ENCODE measurements around the gene GKAP1.

Gene GKAP1

GRCh38 chr9:83800236-83801033 lies 17.1 kb downstream of the GKAP1 start:
- no peak for DNase-seq (ENCODE audit: low read depth, low spot score)
- TF ChIP-seq POLR2AphosphoS5 (IDR thresholded peaks at IDR 0.05; ENCODE audit: borderline replicate concordance, low read depth, low read length) (no peak), FOXP2 (optimal IDR thresholded peaks at IDR 0.05; ENCODE audit: control extremely low read depth, extremely low read length, insufficient read depth) (no peak), EZH2 (IDR thresholded peaks at IDR 0.05) (no peak)
- Histone ChIP-seq H3K4me3 (no peak overlapping the region), H3K9ac (ENCODE audit: insufficient read length) (no peak overlapping the region), H3K36me3 (ENCODE audit: insufficient read depth, low read length) (no peaks in the 10 kb centered on the region), H3K27ac (no peak overlapping the region), H3K9me3 (ENCODE audit: low read depth, low read length) (no peaks in the 10 kb centered on the region)

- TF ChIP-seq FOXP2 (optimal IDR thresholded peaks at IDR 0.05; ENCODE audit: control extremely low read depth, extremely low read length, insufficient read depth) (no peak), POLR2AphosphoS5 (IDR thresholded peaks at IDR 0.05; ENCODE audit: borderline replicate concordance, low read depth, low read length) (no peak), EZH2 (IDR thresholded peaks at IDR 0.05) (no peak)
- no peak overlapping the region for H3K27ac ChIP-seq
- H3K9ac ChIP-seq (ENCODE audit: insufficient read length) = no peak overlapping the region
- H3K4me3 ChIP-seq = no peak overlapping the region
- no peak for DNase-seq (ENCODE audit: low read depth, low spot score)
- H3K36me3 ChIP-seq (ENCODE audit: insufficient read depth, low read length) = no peaks in the 10 kb centered on the region
- H3K9me3 ChIP-seq (ENCODE audit: low read depth, low read length) = no peaks in the 10 kb centered on the region
These were observed 23.5 kb downstream of the GKAP1 start for GRCh38 chr9:83794051-83794450.

DNA sequence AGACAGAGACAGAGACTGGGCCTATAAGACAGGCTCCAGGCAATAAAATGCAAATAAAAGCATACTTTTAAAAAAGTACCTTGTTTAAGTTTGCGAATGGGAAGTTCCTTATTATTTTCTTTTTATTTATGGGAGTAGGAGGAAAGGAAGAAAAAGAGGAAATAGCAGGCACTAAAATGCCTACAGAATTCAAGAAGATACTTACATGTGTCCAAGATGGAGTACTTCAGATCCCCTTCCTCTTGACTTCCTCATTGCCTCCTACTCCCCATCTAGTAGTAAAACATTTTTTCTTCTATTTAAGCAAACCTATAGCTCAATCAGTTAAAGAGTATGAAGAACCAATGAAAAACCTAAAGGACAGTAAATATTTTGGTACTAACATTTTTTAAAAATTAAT lies 24.8 kb downstream of the GKAP1 start:
- no peak for DNase-seq (ENCODE audit: low read depth, low spot score)
- Histone ChIP-seq H3K9me3 (ENCODE audit: low read depth, low read length) (no peaks in the 10 kb centered on the region), H3K4me3 (no peak overlapping the region), H3K9ac (ENCODE audit: insufficient read length) (no peak overlapping the region), H3K36me3 (ENCODE audit: insufficient read depth, low read length) (no peaks in the 10 kb centered on the region), H3K27ac (no peak overlapping the region)
- TF ChIP-seq EZH2 (IDR thresholded peaks at IDR 0.05) = no peak
- TF ChIP-seq POLR2AphosphoS5 (IDR thresholded peaks at IDR 0.05; ENCODE audit: borderline replicate concordance, low read depth, low read length) = no peak

DNA sequence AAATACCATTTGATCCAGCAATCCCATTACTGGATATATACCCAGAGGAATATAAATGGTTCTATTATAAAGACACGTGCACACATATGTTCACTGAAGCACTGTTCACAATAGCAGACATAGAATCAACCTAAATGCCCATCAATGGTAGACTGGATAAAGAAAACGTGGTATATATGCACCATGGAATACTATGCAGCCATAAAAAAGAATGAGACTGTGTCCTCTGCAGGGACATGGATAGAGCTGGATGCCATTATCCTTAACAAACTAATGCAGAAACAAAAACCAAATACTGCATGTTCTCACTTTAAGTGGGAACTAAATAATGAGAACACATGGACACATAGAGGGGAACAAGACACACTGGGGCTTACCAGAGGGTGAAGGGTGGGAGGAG lies 39.4 kb downstream of the GKAP1 start:
- Histone ChIP-seq H3K4me3 (no peak overlapping the region), H3K36me3 (ENCODE audit: insufficient read depth, low read length) (no peaks in the 10 kb centered on the region), H3K9me3 (ENCODE audit: low read depth, low read length) (no peaks in the 10 kb centered on the region), H3K27ac (no peak overlapping the region), H3K9ac (ENCODE audit: insufficient read length) (no peak overlapping the region)
- no peak for DNase-seq (ENCODE audit: low read depth, low spot score)
- TF ChIP-seq FOXP2 (optimal IDR thresholded peaks at IDR 0.05; ENCODE audit: control extremely low read depth, extremely low read length, insufficient read depth) (no peak), POLR2AphosphoS5 (IDR thresholded peaks at IDR 0.05; ENCODE audit: borderline replicate concordance, low read depth, low read length) (no peak), EZH2 (IDR thresholded peaks at IDR 0.05) (no peak)

DNA sequence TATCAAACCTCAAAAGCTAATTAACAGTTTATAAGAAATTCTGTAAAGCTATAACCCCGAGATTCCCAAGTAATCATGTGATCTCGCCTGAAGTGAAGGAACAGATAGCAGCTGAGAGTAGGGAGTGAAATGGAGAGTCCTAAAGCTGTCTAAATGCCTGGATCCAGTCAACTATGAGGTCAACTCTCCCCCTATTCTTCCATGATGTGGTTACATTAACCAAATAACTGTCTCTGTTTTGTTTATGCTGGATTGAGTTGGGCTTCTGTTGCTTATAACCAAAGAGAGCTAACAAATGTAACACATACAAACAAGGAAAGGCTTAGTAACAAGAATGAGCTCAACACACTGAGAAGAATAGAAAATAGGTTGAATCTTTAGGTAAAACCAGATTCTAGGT lies 41.6 kb downstream of the GKAP1 start:
- H3K9ac ChIP-seq (ENCODE audit: insufficient read length) = no peak overlapping the region
- TF ChIP-seq FOXP2 (optimal IDR thresholded peaks at IDR 0.05; ENCODE audit: control extremely low read depth, extremely low read length, insufficient read depth) (no peak), POLR2AphosphoS5 (IDR thresholded peaks at IDR 0.05; ENCODE audit: borderline replicate concordance, low read depth, low read length) (no peak), EZH2 (IDR thresholded peaks at IDR 0.05) (no peak)
- DNase-seq (ENCODE audit: low read depth, low spot score) = no peak
- no peak overlapping the region for H3K4me3 ChIP-seq
- H3K9me3 ChIP-seq (ENCODE audit: low read depth, low read length) = no peaks in the 10 kb centered on the region
- no peak overlapping the region for H3K27ac ChIP-seq
- H3K36me3 ChIP-seq (ENCODE audit: insufficient read depth, low read length) = no peaks in the 10 kb centered on the region

DNA sequence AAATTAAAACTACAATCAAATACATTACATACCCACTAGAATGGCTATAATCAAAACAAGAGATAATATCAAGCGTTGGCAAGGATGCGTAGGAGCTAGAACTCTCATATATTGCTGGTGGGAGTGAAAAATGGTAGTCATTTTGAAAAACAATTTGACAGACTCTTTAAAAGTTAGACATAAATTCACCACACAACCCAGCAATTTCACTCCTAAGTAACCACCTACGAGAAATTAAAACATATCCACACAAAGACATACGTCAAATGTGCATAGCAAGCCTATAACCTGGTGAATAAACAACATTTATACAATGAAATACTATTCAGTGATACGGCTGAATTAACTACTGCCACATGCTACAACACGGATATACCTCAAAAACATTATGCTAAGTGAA lies 44.7 kb downstream of the GKAP1 start:
- no peaks in the 10 kb centered on the region for H3K9me3 ChIP-seq (ENCODE audit: low read depth, low read length)
- no peak overlapping the region for H3K9ac ChIP-seq (ENCODE audit: insufficient read length)
- DNase-seq (ENCODE audit: low read depth, low spot score) = no peak
- H3K4me3 ChIP-seq = no peak overlapping the region
- TF ChIP-seq FOXP2 (optimal IDR thresholded peaks at IDR 0.05; ENCODE audit: control extremely low read depth, extremely low read length, insufficient read depth) (no peak), POLR2AphosphoS5 (IDR thresholded peaks at IDR 0.05; ENCODE audit: borderline replicate concordance, low read depth, low read length) (no peak), EZH2 (IDR thresholded peaks at IDR 0.05) (no peak)
- H3K27ac ChIP-seq = no peak overlapping the region
- H3K36me3 ChIP-seq (ENCODE audit: insufficient read depth, low read length) = no peaks in the 10 kb centered on the region

DNA sequence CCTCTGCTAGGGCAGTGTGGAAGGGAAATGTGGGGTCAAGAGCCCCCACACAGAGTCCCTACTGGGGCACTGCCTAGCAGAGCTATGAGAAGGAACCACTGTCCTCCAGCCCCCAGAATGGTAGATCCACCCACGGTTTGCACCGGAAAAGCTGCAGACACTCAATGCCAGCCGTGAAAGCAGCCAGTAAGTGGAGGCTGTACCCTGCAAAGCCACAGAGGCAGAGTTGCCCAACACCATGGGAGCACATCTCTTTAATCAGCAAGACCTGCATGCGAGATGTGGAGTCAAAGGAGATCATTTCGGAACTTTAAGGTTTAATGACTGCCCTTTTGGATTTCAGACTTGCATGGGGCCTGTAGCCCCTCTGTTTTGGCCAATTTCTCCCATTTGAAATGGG lies 52.2 kb downstream of the GKAP1 start:
- Histone ChIP-seq H3K9ac (ENCODE audit: insufficient read length) (no peak overlapping the region), H3K27ac (no peak overlapping the region), H3K36me3 (ENCODE audit: insufficient read depth, low read length) (no peaks in the 10 kb centered on the region), H3K9me3 (ENCODE audit: low read depth, low read length) (no peaks in the 10 kb centered on the region), H3K4me3 (no peak overlapping the region)
- no peak for DNase-seq (ENCODE audit: low read depth, low spot score)
- no peak for TF ChIP-seq EZH2 (IDR thresholded peaks at IDR 0.05)
- no peak for TF ChIP-seq POLR2AphosphoS5 (IDR thresholded peaks at IDR 0.05; ENCODE audit: borderline replicate concordance, low read depth, low read length)
- no peak for TF ChIP-seq FOXP2 (optimal IDR thresholded peaks at IDR 0.05; ENCODE audit: control extremely low read depth, extremely low read length, insufficient read depth)

DNA sequence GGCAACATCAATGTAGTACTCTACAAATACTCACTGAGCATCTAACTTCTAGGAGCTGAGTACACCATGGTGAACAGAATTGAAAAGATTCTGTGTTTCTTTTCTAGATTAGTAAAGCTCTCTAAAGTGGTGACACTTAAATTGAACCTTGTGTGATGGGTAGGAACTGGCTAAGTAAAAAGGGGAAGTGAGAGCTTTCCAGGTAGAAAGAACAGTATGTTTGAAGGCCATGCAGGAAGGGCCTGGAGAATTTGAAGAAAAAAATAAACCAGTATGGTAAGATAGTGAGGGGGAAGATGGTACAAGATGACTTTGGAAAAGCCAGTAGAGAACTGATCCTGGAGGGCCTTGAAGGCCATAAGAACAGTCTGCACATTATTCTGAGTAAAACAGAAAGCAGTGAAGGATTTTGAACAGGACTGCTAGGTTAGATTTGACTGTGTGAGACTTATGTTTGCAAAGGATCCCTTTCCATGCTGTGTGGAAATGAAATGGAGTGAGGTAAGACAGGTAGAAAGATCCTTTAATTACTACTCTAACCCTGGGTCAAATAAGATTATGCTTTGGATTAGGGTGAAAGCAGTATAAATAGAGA lies 63.1 kb downstream of the GKAP1 start:
- DNase-seq (ENCODE audit: low read depth, low spot score) = no peak
- no peak for TF ChIP-seq POLR2AphosphoS5 (IDR thresholded peaks at IDR 0.05; ENCODE audit: borderline replicate concordance, low read depth, low read length)
- Histone ChIP-seq H3K9ac (ENCODE audit: insufficient read length) (no peak overlapping the region), H3K9me3 (ENCODE audit: low read depth, low read length) (no peaks in the 10 kb centered on the region), H3K36me3 (ENCODE audit: insufficient read depth, low read length) (no peaks in the 10 kb centered on the region), H3K4me3 (no peak overlapping the region), H3K27ac (no peak overlapping the region)

DNA sequence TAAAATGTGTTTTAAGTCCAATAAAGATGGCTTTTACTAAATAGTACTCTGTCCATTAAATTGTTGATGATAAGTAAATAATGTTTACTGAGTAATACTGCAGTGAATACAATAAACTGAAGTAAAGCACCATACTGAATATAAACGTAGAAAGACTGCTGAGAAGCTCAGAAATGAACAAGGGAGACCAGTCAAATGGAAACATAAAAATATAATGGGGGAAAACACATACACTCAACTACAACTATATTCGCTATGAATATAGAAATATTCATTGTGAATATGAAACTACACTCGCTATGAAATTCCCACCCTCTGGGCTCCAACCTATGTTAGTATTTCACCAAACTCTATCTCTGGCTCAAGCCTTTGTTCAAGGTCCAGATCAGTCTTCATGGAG lies 67.9 kb downstream of the GKAP1 start:
- Histone ChIP-seq H3K36me3 (ENCODE audit: insufficient read depth, low read length) (no peaks in the 10 kb centered on the region), H3K27ac (no peak overlapping the region), H3K9ac (ENCODE audit: insufficient read length) (no peak overlapping the region), H3K9me3 (ENCODE audit: low read depth, low read length) (no peaks in the 10 kb centered on the region), H3K4me3 (no peak overlapping the region)
- TF ChIP-seq FOXP2 (optimal IDR thresholded peaks at IDR 0.05; ENCODE audit: control extremely low read depth, extremely low read length, insufficient read depth) (no peak), POLR2AphosphoS5 (IDR thresholded peaks at IDR 0.05; ENCODE audit: borderline replicate concordance, low read depth, low read length) (no peak), EZH2 (IDR thresholded peaks at IDR 0.05) (no peak)
- no peak for DNase-seq (ENCODE audit: low read depth, low spot score)

All from SK-N-MC (cell line).